PC-3 (cell line): ENCODE results near the gene SAG. TPM values are rescaled to one million over a fixed set of nuclear protein-coding genes. Genes with fewer than 3 reads are reported as not detected.
"Not testable (repeated sequence)": the region's sequence is repeated elsewhere in the genome, so short reads cannot be mapped to it uniquely, and the experiment has no call there.

Experiments
- ATAC-seq: fragments of 200-7000 bp; cut with Tn5 transposase; 2 replicates; pipeline ENCODE4 v1.9.1; 2020; ENCODE audit warnings: mild to moderate bottlenecking, moderate library complexity
- BruUV-seq: library from RNA; stranded (reverse); fragments of 400-500 nt; replicated peaks from 2 replicates; lab custom pipeline; 2021; lab: Mats Ljungman, UMichigan
- CTCF ChIA-PET: fragments of 300-600 bp; sonication (Branson Sonifier 250); formaldehyde crosslinking; loops from one replicate; lab custom pipeline; 2022; ENCODE audit warnings: antibody characterized with exemption; lab: Charles Lee
- POLR2A ChIA-PET: fragments of 300-600 bp; sonication (Branson Sonifier 250); formaldehyde crosslinking; loops from one replicate; lab custom pipeline; 2022; ENCODE audit warnings: antibody characterized with exemption; ENCODE audit not compliant: unreplicated experiment; lab: Charles Lee
- DNase-seq: peaks from one replicate; pipeline ENCODE4 v3.0.0-alpha.2; 2015
- H2AFZ ChIP-seq: fragments of 300-600 bp; sonication (generic); 2 replicates; pipeline ENCODE4 v1.6.0; 2016; ENCODE audit warnings: antibody characterized with exemption, low read length
- H3F3A ChIP-seq: fragments of 300-600 bp; sonication (generic); one replicate; pipeline ENCODE4 v1.6.0; 2017; ENCODE audit warnings: antibody characterized with exemption, low read length, control low read depth, mild to moderate bottlenecking; ENCODE audit not compliant: unreplicated experiment
- H3K27ac ChIP-seq: fragments of 300-600 bp; sonication (generic); 2 replicates; pipeline ENCODE4 v1.5.1; 2016; ENCODE audit warnings: mild to moderate bottlenecking, low read length
- H3K27me3 ChIP-seq: fragments of 300-600 bp; sonication (generic); 2 replicates; pipeline ENCODE4 v1.6.1; 2016; ENCODE audit warnings: low read length, mixed read lengths
- H3K36me3 ChIP-seq: fragments of 300-600 bp; sonication (generic); 2 replicates; pipeline ENCODE4 v1.6.1; 2016; ENCODE audit warnings: low read depth, mixed run types, low read length, mixed read lengths
- H3K4me1 ChIP-seq: fragments of 300-600 bp; sonication (generic); 2 replicates; pipeline ENCODE4 v1.5.1; 2016; ENCODE audit warnings: low read length; ENCODE audit not compliant: insufficient read depth
- H3K4me2 ChIP-seq: fragments of 300-600 bp; sonication (generic); 2 replicates; pipeline ENCODE4 v1.6.0; 2016; ENCODE audit warnings: low read length
- H3K4me3 ChIP-seq: fragments of 300-600 bp; sonication (generic); 2 replicates; pipeline ENCODE4 v1.5.1; 2016; ENCODE audit warnings: mild to moderate bottlenecking, low read length, mixed read lengths
- H3K79me2 ChIP-seq: fragments of 300-600 bp; sonication (generic); 2 replicates; pipeline ENCODE4 v1.6.1; 2017; ENCODE audit warnings: low read length, mixed read lengths
- H3K9ac ChIP-seq: fragments of 300-600 bp; sonication (generic); 2 replicates; pipeline ENCODE4 v1.6.0; 2016; ENCODE audit warnings: mild to moderate bottlenecking, low read length
- H3K9me2 ChIP-seq: fragments of 300-600 bp; sonication (generic); replicated peaks from 2 replicates; pipeline ENCODE4 v1.6.1; 2016; ENCODE audit warnings: mixed run types, low read length, mixed read lengths
- H3K9me3 ChIP-seq: fragments of 300-600 bp; sonication (generic); 2 replicates; pipeline ENCODE4 v1.6.1; 2016; ENCODE audit warnings: low read length, mixed read lengths
- H4K20me1 ChIP-seq: fragments of 300-600 bp; sonication (generic); 2 replicates; pipeline ENCODE4 v1.6.1; 2016; ENCODE audit warnings: low read length, mixed read lengths
- EZH2 ChIP-seq: fragments of 300-600 bp; sonication (generic); IDR thresholded peaks from one replicate; pipeline ENCODE4 v1.6.1; 2017; ENCODE audit warnings: antibody characterized with exemption, mild to moderate bottlenecking, low read length; ENCODE audit not compliant: unreplicated experiment
- EZH2phosphoT487 ChIP-seq: fragments of 300-600 bp; sonication (generic); IDR thresholded peaks from 2 replicates; pipeline ENCODE4 v1.6.1; 2018; ENCODE audit warnings: mild to moderate bottlenecking, antibody characterized with exemption, low read length, borderline replicate concordance
- intact Hi-C: fragments of 100-400 bp; cut with micrococcal nuclease; formaldehyde crosslinking; loops from 2 replicates; pipeline ENCODE4 v1.9.0; 2023
- total RNA-seq: library from RNA; depleted of rRNA; stranded (reverse); fragments of >200 nt; gene quantifications from 2 replicates; pipeline ENCODE4 v1.2.3, GENCODE V29; 2014
- TF ChIP-seq, protein P1 (sequence below): fragments of 300-600 bp; sonication (generic); conservative IDR thresholded peaks from 2 replicates; pipeline ENCODE4 v1.5.1; 2017; ENCODE audit warnings: antibody characterized with exemption, low read depth, mild to moderate bottlenecking, low read length

The SAG gene
- total RNA-seq, 1 experiment from 2014 or later = not detected

DNA sequence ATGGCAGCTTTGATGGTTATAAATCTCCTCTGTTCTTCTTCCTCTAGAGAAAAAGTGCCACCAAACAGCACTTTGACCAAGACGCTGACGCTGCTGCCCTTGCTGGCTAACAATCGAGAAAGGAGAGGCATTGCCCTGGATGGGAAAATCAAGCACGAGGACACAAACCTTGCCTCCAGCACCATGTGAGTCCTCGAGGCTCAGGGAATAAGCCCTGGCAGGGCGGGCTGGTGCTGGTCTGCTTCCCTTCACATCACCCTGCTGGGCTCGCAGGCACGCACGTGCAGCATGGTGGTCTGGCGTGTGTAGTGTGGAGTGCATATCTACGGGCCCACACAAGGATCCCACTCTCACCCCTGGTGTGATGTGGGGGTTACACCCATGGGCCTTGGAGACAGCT, 27.3 kb downstream of the SAG start:
- TF ChIP-seq, protein P1, sequence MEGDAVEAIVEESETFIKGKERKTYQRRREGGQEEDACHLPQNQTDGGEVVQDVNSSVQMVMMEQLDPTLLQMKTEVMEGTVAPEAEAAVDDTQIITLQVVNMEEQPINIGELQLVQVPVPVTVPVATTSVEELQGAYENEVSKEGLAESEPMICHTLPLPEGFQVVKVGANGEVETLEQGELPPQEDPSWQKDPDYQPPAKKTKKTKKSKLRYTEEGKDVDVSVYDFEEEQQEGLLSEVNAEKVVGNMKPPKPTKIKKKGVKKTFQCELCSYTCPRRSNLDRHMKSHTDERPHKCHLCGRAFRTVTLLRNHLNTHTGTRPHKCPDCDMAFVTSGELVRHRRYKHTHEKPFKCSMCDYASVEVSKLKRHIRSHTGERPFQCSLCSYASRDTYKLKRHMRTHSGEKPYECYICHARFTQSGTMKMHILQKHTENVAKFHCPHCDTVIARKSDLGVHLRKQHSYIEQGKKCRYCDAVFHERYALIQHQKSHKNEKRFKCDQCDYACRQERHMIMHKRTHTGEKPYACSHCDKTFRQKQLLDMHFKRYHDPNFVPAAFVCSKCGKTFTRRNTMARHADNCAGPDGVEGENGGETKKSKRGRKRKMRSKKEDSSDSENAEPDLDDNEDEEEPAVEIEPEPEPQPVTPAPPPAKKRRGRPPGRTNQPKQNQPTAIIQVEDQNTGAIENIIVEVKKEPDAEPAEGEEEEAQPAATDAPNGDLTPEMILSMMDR = no peak
- TF ChIP-seq EZH2 (no peak), EZH2phosphoT487 (no peak)
- Histone ChIP-seq H3K9me2 (no peaks in the 10 kb centered on the region), H3K79me2 (no peaks in the 10 kb centered on the region), H3K4me1 (no peaks in the 10 kb centered on the region), H3K36me3 (no peaks in the 10 kb centered on the region), H3F3A (no peaks in the 10 kb centered on the region), H3K9ac (no peak overlapping the region), H3K27me3 (no peaks in the 10 kb centered on the region), H3K4me3 (no peak overlapping the region), H2AFZ (no peak overlapping the region), H3K9me3 (no peaks in the 10 kb centered on the region), H3K4me2 (no peak overlapping the region), H4K20me1 (no peaks in the 10 kb centered on the region), H3K27ac (no peak overlapping the region)
- ChIA-PET POLR2A (no interaction called here), CTCF (no interaction called here)
- DNase-seq (no peak), ATAC-seq (no peak)
- intact Hi-C loops = no loop called here
- BruUV-seq = no TSS peak

DNA sequence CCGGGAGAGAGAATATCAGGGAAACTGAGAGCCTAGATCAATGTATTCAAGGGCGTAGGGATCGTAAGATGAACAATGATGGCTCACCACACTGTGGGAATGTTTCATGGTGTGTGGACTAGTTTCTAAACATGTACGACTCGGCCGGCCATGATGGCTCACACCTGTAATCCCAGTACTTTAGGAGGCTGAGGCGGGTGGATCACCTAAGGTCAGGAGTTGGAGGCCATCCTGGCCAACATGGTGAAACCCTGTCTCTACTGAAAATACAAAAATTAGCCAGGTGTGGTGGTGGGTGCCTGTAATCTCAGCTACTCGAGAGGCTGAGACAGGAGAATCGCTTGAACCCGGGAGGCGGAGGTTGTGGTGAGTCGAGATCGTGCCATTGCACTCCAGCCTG, 28.5 kb downstream of the SAG start:
- H3K4me2 ChIP-seq, H3K9ac ChIP-seq, POLR2A ChIA-PET, H4K20me1 ChIP-seq, CTCF ChIA-PET, H3K79me2 ChIP-seq, DNase-seq, H3K9me2 ChIP-seq, H3K4me3 ChIP-seq, H3K9me3 ChIP-seq, ATAC-seq, H2AFZ ChIP-seq, intact Hi-C loops, H3K27me3 ChIP-seq, H3K27ac ChIP-seq, H3K36me3 ChIP-seq, H3K4me1 ChIP-seq, H3F3A ChIP-seq, BruUV-seq: not testable (repeated sequence)

DNA sequence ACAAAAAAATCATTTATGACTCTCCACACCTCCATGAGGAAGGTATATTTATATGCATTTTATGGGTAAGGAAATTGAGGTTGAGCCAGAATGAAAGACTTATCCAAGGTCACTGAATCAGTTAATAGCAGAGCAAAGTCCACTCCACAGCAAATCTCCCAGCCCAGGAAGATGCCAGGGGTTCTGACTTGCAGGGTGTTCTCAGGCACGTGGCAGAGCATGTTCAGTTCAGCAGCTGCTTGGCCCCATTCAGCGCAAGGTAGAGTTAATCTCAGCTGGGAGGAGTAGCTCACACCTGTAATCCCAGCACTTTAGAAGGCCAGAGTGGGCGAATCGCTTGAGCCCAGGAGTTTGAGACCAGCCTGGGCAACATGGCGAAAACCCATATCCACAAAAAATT, 28.9 kb downstream of the SAG start:
- no peak overlapping the region for H3K9ac ChIP-seq
- BruUV-seq = no TSS peak
- POLR2A ChIA-PET = interaction anchor here (0.6 kb wide), 1 partner anchor 43 kb away, joined by 4 read pairs; no protein-coding TSS in a partner anchor
- H3K9me2 ChIP-seq = no peaks in the 10 kb centered on the region
- no peak for TF ChIP-seq EZH2phosphoT487
- TF ChIP-seq EZH2 = no peak
- TF ChIP-seq, protein P1 = no peak
- H3K36me3 ChIP-seq = no peaks in the 10 kb centered on the region
- no peaks in the 10 kb centered on the region for H4K20me1 ChIP-seq
- DNase-seq = no peak
- no peak overlapping the region for H2AFZ ChIP-seq
- no peaks in the 10 kb centered on the region for H3K27me3 ChIP-seq
- H3K27ac ChIP-seq = no peak overlapping the region
- no peak overlapping the region for H3K4me2 ChIP-seq
- no peaks in the 10 kb centered on the region for H3K9me3 ChIP-seq
- H3K79me2 ChIP-seq = no peaks in the 10 kb centered on the region
- no peak overlapping the region for H3K4me3 ChIP-seq
- intact Hi-C loops = no loop called here
- no peaks in the 10 kb centered on the region for H3K4me1 ChIP-seq
- no peaks in the 10 kb centered on the region for H3F3A ChIP-seq
- CTCF ChIA-PET = no interaction called here
- no peak for ATAC-seq
